Astrocyte (in vitro differentiated cells and primary cell): Measurements from ENCODE around the gene PNPLA2. TPM values are rescaled to one million over a fixed set of nuclear protein-coding genes. Genes with fewer than 3 reads are reported as not detected.

Experiments
- DNase-seq: peaks from one replicate; pipeline ENCODE4 v3.0.0-alpha.2; 2010; ENCODE audit warnings: low read depth
- FAIRE-seq: peaks from 2 replicates; lab custom pipeline; 2011; peaks lifted over from hg19 to GRCh38; lab: Jason Lieb, UNC
- H2AFZ ChIP-seq: 2 replicates; pipeline ENCODE4 v1.6.0; 2012; ENCODE audit warnings: low read depth, low read length, inconsistent platforms
- H3K27ac ChIP-seq: 2 replicates; pipeline ENCODE4 v1.5.1; 2011; ENCODE audit warnings: low read depth, low read length, inconsistent platforms
- H3K27me3 ChIP-seq: 2 replicates; pipeline ENCODE4 v1.6.0; 2011; ENCODE audit warnings: low read length, inconsistent platforms; ENCODE audit not compliant: insufficient read depth
- H3K36me3 ChIP-seq: 2 replicates; pipeline ENCODE4 v1.5.1; 2011; ENCODE audit warnings: low read length, inconsistent platforms; ENCODE audit not compliant: insufficient read depth
- H3K4me1 ChIP-seq: 2 replicates; pipeline ENCODE4 v1.5.1; 2011; ENCODE audit warnings: low read length, inconsistent platforms; ENCODE audit not compliant: insufficient read depth
- H3K4me2 ChIP-seq: 2 replicates; pipeline ENCODE4 v1.6.0; 2012; ENCODE audit warnings: low read length, inconsistent platforms
- H3K4me3 ChIP-seq: 2 replicates; pipeline ENCODE4 v1.5.1; 2011; ENCODE audit warnings: low read depth, mild to moderate bottlenecking, low read length, inconsistent platforms; ENCODE audit not compliant: insufficient read depth
- H3K79me2 ChIP-seq: 2 replicates; pipeline ENCODE4 v1.6.0; 2012; ENCODE audit warnings: mild to moderate bottlenecking, low read length, inconsistent platforms; ENCODE audit not compliant: insufficient read depth
- H3K9ac ChIP-seq: 2 replicates; pipeline ENCODE4 v1.6.0; 2012; ENCODE audit warnings: mild to moderate bottlenecking, low read length, inconsistent platforms
- H3K9me3 ChIP-seq: 2 replicates; pipeline ENCODE4 v1.5.1; 2012; ENCODE audit warnings: low read depth, mild to moderate bottlenecking, low read length, inconsistent platforms; ENCODE audit not compliant: insufficient read depth
- H4K20me1 ChIP-seq: 2 replicates; pipeline ENCODE4 v1.6.0; 2012; ENCODE audit warnings: low read length, inconsistent platforms; ENCODE audit not compliant: insufficient read depth
- H3K27ac Mint-ChIP-seq: one replicate; pipeline ENCODE4 v1.8.0; 2021; ENCODE audit warnings: mild to moderate bottlenecking, mixed read lengths; ENCODE audit not compliant: unreplicated experiment
- H3K27me3 Mint-ChIP-seq: one replicate; pipeline ENCODE4 v1.8.0; 2021; ENCODE audit warnings: low read depth, mixed read lengths; ENCODE audit not compliant: unreplicated experiment
- H3K36me3 Mint-ChIP-seq: one replicate; pipeline ENCODE4 v1.8.0; 2021; ENCODE audit warnings: low read depth, mixed read lengths; ENCODE audit not compliant: unreplicated experiment
- H3K4me1 Mint-ChIP-seq: one replicate; pipeline ENCODE4 v1.8.0; 2021; ENCODE audit warnings: low read depth, mixed read lengths; ENCODE audit not compliant: unreplicated experiment
- H3K4me3 Mint-ChIP-seq: one replicate; pipeline ENCODE4 v1.8.0; 2021; ENCODE audit warnings: mild to moderate bottlenecking, moderate library complexity, mixed read lengths; ENCODE audit not compliant: unreplicated experiment
- H3K9me3 Mint-ChIP-seq: one replicate; pipeline ENCODE4 v1.8.0; 2021; ENCODE audit warnings: mild to moderate bottlenecking, mixed read lengths; ENCODE audit not compliant: unreplicated experiment
- EZH2 ChIP-seq: IDR thresholded peaks from 2 replicates; pipeline ENCODE4 v1.6.1; 2012; ENCODE audit warnings: mild to moderate bottlenecking, low read length, inconsistent platforms; ENCODE audit not compliant: insufficient read depth
- total RNA-seq: library from RNA; stranded (reverse); gene quantifications from 2 replicates; pipeline ENCODE4 v1.2.1, GENCODE V29; 2021
- TF ChIP-seq, protein P1 (sequence below): IDR thresholded peaks from 2 replicates; pipeline ENCODE4 v1.5.1; 2011; ENCODE audit warnings: low read depth, mild to moderate bottlenecking, inconsistent platforms, low read length, moderate library complexity; ENCODE audit not compliant: insufficient read depth

Gene PNPLA2
- total RNA-seq, 1 donor from 2014 or later = 46.8 TPM

DNA sequence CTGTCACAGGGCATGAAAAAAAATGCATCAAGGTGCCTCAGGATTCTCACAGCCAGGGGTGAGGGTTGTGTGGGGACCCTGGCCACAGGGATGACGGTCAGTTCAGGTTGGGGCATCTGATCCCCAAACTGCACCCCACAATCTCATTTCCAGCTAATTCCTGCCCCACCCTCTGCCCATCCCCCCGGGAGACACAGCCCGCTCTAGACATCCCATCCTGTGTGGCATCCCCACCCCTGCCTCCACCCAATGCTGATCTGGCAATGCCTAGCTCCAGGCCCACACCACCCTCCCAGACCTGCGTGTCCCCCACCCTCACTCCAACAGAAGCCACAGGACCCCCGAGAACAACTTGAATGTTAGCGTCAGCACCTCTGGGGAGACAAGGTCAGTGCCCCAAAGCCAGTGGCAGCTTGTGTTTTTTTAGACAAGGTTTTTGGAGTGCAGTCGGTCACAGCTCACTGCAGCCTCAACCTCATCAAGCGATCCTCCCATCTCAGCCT, 49.2 kb downstream of the PNPLA2 start:
- Histone ChIP-seq H3K27me3 (no peaks in the 10 kb centered on the region), H3K4me3 (no peak overlapping the region), H3K36me3 (no peaks in the 10 kb centered on the region), H3K9me3 (no peaks in the 10 kb centered on the region), H3K9ac (no peak overlapping the region), H4K20me1 (peaks cover 8% of the 10 kb centered on the region), H3K4me1 (peaks cover 4% of the 10 kb centered on the region), H3K79me2 (no peaks in the 10 kb centered on the region), H3K4me2 (no peak overlapping the region), H2AFZ (no peak overlapping the region), H3K27ac (no peak overlapping the region)
- TF ChIP-seq EZH2 = no peak
- TF ChIP-seq, protein P1, sequence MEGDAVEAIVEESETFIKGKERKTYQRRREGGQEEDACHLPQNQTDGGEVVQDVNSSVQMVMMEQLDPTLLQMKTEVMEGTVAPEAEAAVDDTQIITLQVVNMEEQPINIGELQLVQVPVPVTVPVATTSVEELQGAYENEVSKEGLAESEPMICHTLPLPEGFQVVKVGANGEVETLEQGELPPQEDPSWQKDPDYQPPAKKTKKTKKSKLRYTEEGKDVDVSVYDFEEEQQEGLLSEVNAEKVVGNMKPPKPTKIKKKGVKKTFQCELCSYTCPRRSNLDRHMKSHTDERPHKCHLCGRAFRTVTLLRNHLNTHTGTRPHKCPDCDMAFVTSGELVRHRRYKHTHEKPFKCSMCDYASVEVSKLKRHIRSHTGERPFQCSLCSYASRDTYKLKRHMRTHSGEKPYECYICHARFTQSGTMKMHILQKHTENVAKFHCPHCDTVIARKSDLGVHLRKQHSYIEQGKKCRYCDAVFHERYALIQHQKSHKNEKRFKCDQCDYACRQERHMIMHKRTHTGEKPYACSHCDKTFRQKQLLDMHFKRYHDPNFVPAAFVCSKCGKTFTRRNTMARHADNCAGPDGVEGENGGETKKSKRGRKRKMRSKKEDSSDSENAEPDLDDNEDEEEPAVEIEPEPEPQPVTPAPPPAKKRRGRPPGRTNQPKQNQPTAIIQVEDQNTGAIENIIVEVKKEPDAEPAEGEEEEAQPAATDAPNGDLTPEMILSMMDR = no peak
- FAIRE-seq = no peak
- Mint-ChIP-seq H3K27me3 (no peaks in the 10 kb centered on the region), H3K4me1 (no peaks in the 10 kb centered on the region), H3K36me3 (peaks cover 2% of the 10 kb centered on the region), H3K9me3 (no peaks in the 10 kb centered on the region), H3K27ac (peak overlapping the region; percentile 77), H3K4me3 (no peak overlapping the region)
- DNase-seq = no peak

DNA sequence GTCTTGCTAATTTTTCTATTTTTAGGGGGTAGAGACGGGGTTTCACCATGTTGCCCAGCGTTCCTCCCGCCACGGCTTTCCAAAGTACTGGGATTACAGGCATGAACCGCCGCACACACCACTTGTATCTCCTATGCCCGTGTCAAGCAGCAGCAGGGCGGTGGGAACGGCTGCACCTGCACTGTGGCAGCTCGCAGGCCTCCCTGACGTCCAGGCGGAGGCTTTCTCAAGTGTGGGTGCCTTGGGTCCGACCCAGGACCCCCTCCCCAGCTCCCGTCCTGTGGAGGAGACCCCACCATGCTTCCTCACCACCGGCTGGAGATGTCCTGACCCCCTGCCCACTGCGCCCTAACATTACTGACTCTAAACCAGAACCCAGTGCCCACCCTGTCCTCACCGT, 49.7 kb downstream of the PNPLA2 start:
- H3K27me3 ChIP-seq = no peaks in the 10 kb centered on the region
- DNase-seq = no peak
- Mint-ChIP-seq H3K36me3 (peaks cover 2% of the 10 kb centered on the region), H3K4me3 (no peak overlapping the region), H3K27ac (peak overlapping the region; percentile 77), H3K4me1 (no peaks in the 10 kb centered on the region), H3K27me3 (no peaks in the 10 kb centered on the region), H3K9me3 (no peaks in the 10 kb centered on the region)
- H3K9ac ChIP-seq = no peak overlapping the region
- H2AFZ ChIP-seq = no peak overlapping the region
- H3K9me3 ChIP-seq = no peaks in the 10 kb centered on the region
- H3K27ac ChIP-seq = no peak overlapping the region
- H3K4me2 ChIP-seq = no peak overlapping the region
- H3K4me1 ChIP-seq = peaks cover 4% of the 10 kb centered on the region
- H3K36me3 ChIP-seq = no peaks in the 10 kb centered on the region
- no peak overlapping the region for H3K4me3 ChIP-seq
- FAIRE-seq = no peak
- H4K20me1 ChIP-seq = peaks cover 8% of the 10 kb centered on the region
- H3K79me2 ChIP-seq = no peaks in the 10 kb centered on the region
- TF ChIP-seq, protein P1 = no peak
- TF ChIP-seq EZH2 = no peak

DNA sequence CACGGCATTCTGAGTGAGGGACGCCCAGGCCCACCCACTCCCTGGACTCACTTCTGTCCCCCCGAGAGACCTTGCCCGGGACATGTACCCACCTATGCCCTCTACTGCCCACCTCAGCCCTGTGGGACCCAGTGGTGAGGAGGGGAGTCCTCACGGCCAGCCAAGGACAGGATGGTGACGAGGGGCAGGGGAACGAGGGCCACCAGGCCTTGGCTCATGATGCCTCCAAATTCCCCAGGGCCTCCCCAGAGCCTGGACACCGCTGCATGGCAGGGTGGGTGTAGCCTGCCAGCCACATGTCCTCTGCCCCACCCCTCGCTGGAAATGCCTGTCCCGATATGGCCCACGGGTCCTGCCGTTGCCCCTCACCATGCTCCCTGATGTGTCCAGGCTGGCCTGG, 50.1 kb downstream of the PNPLA2 start:
- no peak overlapping the region for H3K27ac Mint-ChIP-seq

More for the DNA sequence above, 50.1 kb downstream of the PNPLA2 start:
- Histone ChIP-seq H3K27me3 (no peaks in the 10 kb centered on the region), H3K9me3 (no peaks in the 10 kb centered on the region), H3K79me2 (no peaks in the 10 kb centered on the region), H3K4me3 (no peak overlapping the region), H2AFZ (no peak overlapping the region), H3K4me1 (peaks cover 4% of the 10 kb centered on the region), H3K4me2 (no peak overlapping the region), H3K27ac (no peak overlapping the region), H3K9ac (no peak overlapping the region), H4K20me1 (peaks cover 13% of the 10 kb centered on the region), H3K36me3 (no peaks in the 10 kb centered on the region)
- DNase-seq (no peak), FAIRE-seq (no peak)
- Mint-ChIP-seq H3K4me1 (no peaks in the 10 kb centered on the region), H3K36me3 (peaks cover 2% of the 10 kb centered on the region), H3K4me3 (no peak overlapping the region), H3K9me3 (no peaks in the 10 kb centered on the region), H3K27me3 (no peaks in the 10 kb centered on the region)
- TF ChIP-seq, protein P1 = no peak
- no peak for TF ChIP-seq EZH2
